K562 (cell line): ENCODE results near the gene CFAP251. TPM values are rescaled to one million over a fixed set of nuclear protein-coding genes. Genes with fewer than 3 reads are reported as not detected.
"Not testable (repeated sequence)": the region's sequence is repeated elsewhere in the genome, so short reads cannot be mapped to it uniquely, and the experiment has no call there.

ENCODE experiments used
- ATAC-seq: fragments of 200-7000 bp; cut with Tn5 transposase; 3 replicates; pipeline ENCODE4 v1.9.1; 2020; ENCODE audit warnings: moderate library complexity
- BruUV-seq: library from RNA; stranded (reverse); fragments of 400-500 nt; replicated peaks from 2 replicates; lab custom pipeline; 2021; lab: Mats Ljungman, UMichigan
- CTCF ChIA-PET: fragments of 300-600 bp; formaldehyde crosslinking; extraction: SDS; loops from one replicate; lab custom pipeline; 2021; ENCODE audit warnings: low intra/inter-chr PET ratio; lab: Yijun Ruan, JAX
- POLR2A ChIA-PET: fragments of 300-600, 350-650 bp; sonication (Branson Sonifier 250); formaldehyde crosslinking; extraction: SDS; loops from one replicate; lab custom pipeline; 2021; ENCODE audit warnings: antibody characterized with exemption, inconsistent platforms; lab: Yijun Ruan, JAX
- DNase-seq, 4 experiments: peaks; one replicate each; pipeline versions ENCODE4 v3.0.0 to v3.0.0-alpha.2; 2011 to 2018; ENCODE audit warnings: low spot score in 3 of 4, mixed read lengths in 3 of 4; ENCODE audit errors: extremely low read depth in 1 of 4
- FAIRE-seq: peaks from 2 replicates; lab custom pipeline; 2011; peaks lifted over from hg19 to GRCh38; lab: Jason Lieb, UNC
- H2AFZ ChIP-seq: 2 replicates; pipeline ENCODE4 v1.6.0; 2011; ENCODE audit warnings: low read depth, low read length, control low read depth, inconsistent platforms
- H3K27ac ChIP-seq: fragments of 200-600 bp; 3 replicates; pipeline ENCODE4 v1.8.0; 2011; ENCODE audit warnings: low read depth, mild to moderate bottlenecking, control low read depth, inconsistent platforms, low read length, moderate library complexity, mixed read lengths; ENCODE audit errors: extremely low read depth
- H3K27me3 ChIP-seq, 2 experiments: fragments of 300-600 bp in 1 of 2; 2 replicates in 1 of 2; 3 replicates in 1 of 2; pipeline versions ENCODE4 v1.6.0 to v1.8.0; 2011; ENCODE audit warnings: inconsistent platforms in 2 of 2, low read length in 2 of 2, mild to moderate bottlenecking in 1 of 2, mixed read lengths in 1 of 2, moderate library complexity in 1 of 2; ENCODE audit not compliant: control insufficient read depth in 2 of 2, insufficient read depth in 2 of 2
- H3K36me3 ChIP-seq: fragments of 300-600 bp; 3 replicates; pipeline ENCODE4 v1.8.0; 2011; ENCODE audit warnings: mild to moderate bottlenecking, low read length, inconsistent platforms; ENCODE audit not compliant: control insufficient read depth, insufficient read depth
- H3K4me1 ChIP-seq, 2 experiments: fragments of 200-600 bp in 1 of 2; replicated peaks in 1 of 2; 2 replicates in 1 of 2; 3 replicates in 1 of 2; pipeline versions ENCODE4 v1.5.1 to v1.8.0; 2011; ENCODE audit warnings: inconsistent platforms in 2 of 2, low read length in 2 of 2, mild to moderate bottlenecking in 1 of 2, mixed read lengths in 1 of 2, moderate library complexity in 1 of 2; ENCODE audit not compliant: control insufficient read depth in 2 of 2, insufficient read depth in 2 of 2
- H3K4me2 ChIP-seq: 2 replicates; pipeline ENCODE4 v1.6.1; 2011; ENCODE audit warnings: low read length, control low read depth, inconsistent platforms, mixed read lengths; ENCODE audit not compliant: insufficient read depth
- H3K4me3 ChIP-seq: fragments of 200-600 bp; sonication (generic), shearing (Covaris generic); 2 replicates; pipeline ENCODE4 v1.5.1; 2016; ENCODE audit warnings: control low read depth, inconsistent platforms
- H3K79me2 ChIP-seq: fragments of 200-600 bp; 3 replicates; pipeline ENCODE4 v1.8.0; 2011; ENCODE audit warnings: low read length, inconsistent platforms; ENCODE audit not compliant: control insufficient read depth, insufficient read depth
- H3K9ac ChIP-seq, 2 experiments: 2 replicates each; pipeline versions ENCODE4 v1.6.0 to v1.6.1; 2011; ENCODE audit warnings: low read depth in 2 of 2, low read length in 2 of 2, control low read depth in 1 of 2, inconsistent platforms in 1 of 2, mild to moderate bottlenecking in 1 of 2, mixed read lengths in 1 of 2; ENCODE audit not compliant: insufficient read depth in 1 of 2
- H3K9me1 ChIP-seq: one replicate; pipeline ENCODE4 v1.6.0; 2011; ENCODE audit warnings: inconsistent platforms, mild to moderate bottlenecking, low read length, moderate library complexity; ENCODE audit not compliant: control insufficient read depth, insufficient read depth
- H3K9me3 ChIP-seq: replicated peaks from 2 replicates; pipeline ENCODE4 v1.5.1; 2011; ENCODE audit warnings: low read depth, low read length, inconsistent platforms; ENCODE audit not compliant: control insufficient read depth, insufficient read depth
- H4K20me1 ChIP-seq: replicated peaks from 2 replicates; pipeline ENCODE4 v1.6.1; 2011; ENCODE audit warnings: low read length, inconsistent platforms, mixed read lengths; ENCODE audit not compliant: control insufficient read depth, insufficient read depth
- FOSL1 ChIP-seq: fragments of 200-800 bp; sonication (Bioruptor generic); conservative IDR thresholded peaks from 2 replicates; pipeline ENCODE4 v1.6.1; 2016; ENCODE audit warnings: missing genetic modification characterization, missing compliant biosample characterization
- JUND ChIP-seq, 2 experiments: IDR thresholded peaks; 2 replicates in 1 of 2; 3 replicates in 1 of 2; pipeline ENCODE4 v1.6.1; 2011; ENCODE audit warnings: borderline replicate concordance in 2 of 2, low read depth in 2 of 2, low read length in 2 of 2, improper control_type of control experiment in 1 of 2, missing biosample characterization in 1 of 2, missing genetic modification characterization in 1 of 2, missing genetic modification reagents in 1 of 2
- WGBS: fragments of 100-300 bp; shearing (Covaris generic); methylation state at CpG from one replicate; pipeline ENCODE4 v1.1.6; 2016; ENCODE audit warnings: low coverage, mixed read lengths; ENCODE audit not compliant: insufficient coverage; ENCODE audit errors: missing lambda C conversion rate; 5-methylcytosine and 5-hydroxymethylcytosine counted together
- in situ Hi-C: fragments of 300-500 bp; cut with MboI; formaldehyde crosslinking; loops from 4 replicates; pipeline ENCODE4 v1.15.0; 2018; ENCODE audit warnings: inconsistent platforms, mixed read lengths
- intact Hi-C: fragments of 100-400 bp; cut with micrococcal nuclease; formaldehyde crosslinking; loops from 2 replicates; pipeline ENCODE4 v1.14.2; 2022
- polyA plus RNA-seq, 8 experiments: library from polyadenylated mRNA; depleted of rRNA in 4 of 8; stranded (reverse) in 5 of 8; unstranded in 3 of 8; fragments of >200 nt; fragmentation: Nextera tagmentation in 2 of 8; fragmentation: Illumina TruSeq in 1 of 8; extraction: Ambion mirVana in 2 of 8; extraction: Trizol in 1 of 8; gene quantifications; 2 replicates each; pipeline versions ENCODE4 v1.2.1 to v1.2.3, GENCODE V29; 2011 to 2014; ENCODE audit warnings: inconsistent platforms in 1 of 8, missing spikeins in 1 of 8
- total RNA-seq, 7 experiments: library from RNA; depleted of rRNA in 6 of 7; stranded (reverse); fragments of >200 nt in 6 of 7; fragmentation: Illumina TruSeq in 2 of 7; extraction: Trizol in 2 of 7; gene quantifications; 2 replicates each; pipeline versions ENCODE4 v1.2.1 to v1.2.3, GENCODE V29; 2011 to 2021; ENCODE audit warnings: low replicate concordance in 1 of 7
- TF ChIP-seq, protein P1 (sequence below), 2 experiments: fragments of 450-650 bp in 1 of 2; sonication (generic) in 1 of 2; formaldehyde crosslinking in 1 of 2; IDR thresholded peaks in 1 of 2; conservative IDR thresholded peaks in 1 of 2; 2 replicates each; pipeline versions ENCODE4 v1.6.1 to v1.8.1; 2016 to 2023; ENCODE audit warnings: mild to moderate bottlenecking in 2 of 2, moderate library complexity in 2 of 2, inconsistent platforms in 1 of 2, missing genetic modification reagents in 1 of 2

Gene CFAP251
- total and polyA plus RNA-seq, 9 of the 15 experiments (the other 6 are each of a cell fraction or from before 2014, with no cell fraction given), result 16.6 to 31.0 (median 19.1) TPM

DNA sequence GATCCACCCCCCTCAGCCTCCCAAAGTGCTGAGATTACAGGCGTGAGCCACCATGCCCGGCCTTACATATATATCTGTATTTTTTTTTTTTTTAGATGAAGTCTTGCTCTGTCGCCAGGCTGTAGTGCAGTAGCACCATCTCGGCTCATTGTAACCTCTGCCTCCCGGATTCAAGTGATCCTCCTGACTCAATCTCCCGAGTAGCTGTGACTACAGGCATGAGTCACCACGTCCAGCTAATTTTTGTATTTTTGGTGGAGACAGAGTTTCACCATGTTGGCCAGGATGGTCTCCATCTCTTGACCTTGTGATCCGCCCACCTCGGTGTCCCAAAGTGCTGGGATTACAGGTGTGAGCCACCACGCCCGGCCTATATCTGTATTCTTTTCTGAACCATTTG, 33.3 kb upstream of the CFAP251 start:
- in situ Hi-C loops (loop anchor here (5.0 kb wide), 2 partner anchors 88 to 183 kb away; no protein-coding TSS in a partner anchor), intact Hi-C loops (loop anchor here (5.0 kb wide), 1 partner anchor 188 kb away; no protein-coding TSS in a partner anchor)
- CTCF ChIA-PET; H3K4me2 ChIP-seq; H3K27me3 ChIP-seq; BruUV-seq; H3K9me1 ChIP-seq; H3K9ac ChIP-seq; FAIRE-seq; H3K9me3 ChIP-seq; H2AFZ ChIP-seq; H3K4me3 ChIP-seq; H3K27ac ChIP-seq; H4K20me1 ChIP-seq; DNase-seq; H3K36me3 ChIP-seq; ATAC-seq; TF ChIP-seq JUND (tag; IDR thresholded peaks at IDR 0.05; ENCODE audit: borderline replicate concordance, low read depth, low read length): not testable (repeated sequence)
- peak; percentile 22; the same call in 1 of the 2 replicates for TF ChIP-seq JUND (IDR thresholded peaks at IDR 0.05; ENCODE audit: borderline replicate concordance, low read depth, low read length)
- peak; percentile 49 for TF ChIP-seq FOSL1 (tag)
- TF ChIP-seq, protein P1, sequence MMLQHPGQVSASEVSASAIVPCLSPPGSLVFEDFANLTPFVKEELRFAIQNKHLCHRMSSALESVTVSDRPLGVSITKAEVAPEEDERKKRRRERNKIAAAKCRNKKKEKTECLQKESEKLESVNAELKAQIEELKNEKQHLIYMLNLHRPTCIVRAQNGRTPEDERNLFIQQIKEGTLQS (IDR thresholded peaks at IDR 0.05), result peak; percentile 75
- TF ChIP-seq, protein P1 (CRISPR knock-in tag; conservative IDR thresholded peaks at IDR 0.05), result not testable (repeated sequence)
- WGBS, result 67% methylated on average over 10 of the region's 11 CpGs
- H3K4me1 ChIP-seq, result peaks cover 14% of the 10 kb centered on the region in 2 experiments; a peak in 4 of 5 replicates
- POLR2A ChIA-PET, result interaction anchor here (0.6 kb wide), 1 partner anchor 636 kb away, joined by 3 read pairs; no protein-coding TSS in a partner anchor
- peaks cover 16% of the 10 kb centered on the region for H3K79me2 ChIP-seq
